ENCODE data around the gene SALL4.

- TF ChIP-seq, protein P1, sequence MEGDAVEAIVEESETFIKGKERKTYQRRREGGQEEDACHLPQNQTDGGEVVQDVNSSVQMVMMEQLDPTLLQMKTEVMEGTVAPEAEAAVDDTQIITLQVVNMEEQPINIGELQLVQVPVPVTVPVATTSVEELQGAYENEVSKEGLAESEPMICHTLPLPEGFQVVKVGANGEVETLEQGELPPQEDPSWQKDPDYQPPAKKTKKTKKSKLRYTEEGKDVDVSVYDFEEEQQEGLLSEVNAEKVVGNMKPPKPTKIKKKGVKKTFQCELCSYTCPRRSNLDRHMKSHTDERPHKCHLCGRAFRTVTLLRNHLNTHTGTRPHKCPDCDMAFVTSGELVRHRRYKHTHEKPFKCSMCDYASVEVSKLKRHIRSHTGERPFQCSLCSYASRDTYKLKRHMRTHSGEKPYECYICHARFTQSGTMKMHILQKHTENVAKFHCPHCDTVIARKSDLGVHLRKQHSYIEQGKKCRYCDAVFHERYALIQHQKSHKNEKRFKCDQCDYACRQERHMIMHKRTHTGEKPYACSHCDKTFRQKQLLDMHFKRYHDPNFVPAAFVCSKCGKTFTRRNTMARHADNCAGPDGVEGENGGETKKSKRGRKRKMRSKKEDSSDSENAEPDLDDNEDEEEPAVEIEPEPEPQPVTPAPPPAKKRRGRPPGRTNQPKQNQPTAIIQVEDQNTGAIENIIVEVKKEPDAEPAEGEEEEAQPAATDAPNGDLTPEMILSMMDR (IDR thresholded peaks at IDR 0.05), result no peak
- TF ChIP-seq POLR2AphosphoS5 (IDR thresholded peaks at IDR 0.05; ENCODE audit: insufficient read depth in 1 of 2, low read depth in 1 of 2), result no peak
These were observed 10.7 kb downstream of the SALL4 start for GRCh38 chr20:51791626-51792025.

Data from vagina (tissue), 2 donors.